ENCODE data around the gene MEF2B.

The MEF2B gene

GRCh38 chr19:19096641-19097627 is 73.1 kb downstream of the MEF2B start:
- no peak for DNase-seq

- no peak for DNase-seq
Measured at GRCh38 chr19:19095691-19096090, 74.4 kb downstream of the MEF2B start.
